H9 (cell line): ENCODE results near the gene KCNJ10. TPM values are rescaled to one million over a fixed set of nuclear protein-coding genes. Genes with fewer than 3 reads are reported as not detected.

Experiments used
- DNase-seq: peaks from one replicate; pipeline ENCODE4 v3.0.0-alpha.2; 2017
- H2AFZ ChIP-seq: one replicate; pipeline ENCODE4 v1.6.1; 2013; ENCODE audit warnings: mild to moderate bottlenecking, low read length, control low read depth, moderate library complexity
- H2AK5ac ChIP-seq: 2 replicates; pipeline ENCODE4 v1.6.1; 2013; ENCODE audit warnings: low read length, control low read depth, mixed read lengths; ENCODE audit not compliant: insufficient read length
- H2BK120ac ChIP-seq: one replicate; pipeline ENCODE4 v1.6.1; 2013; ENCODE audit warnings: low read depth, mild to moderate bottlenecking, low read length, control low read depth, inconsistent platforms; ENCODE audit not compliant: poor library complexity, severe bottlenecking
- H2BK12ac ChIP-seq: 2 replicates; pipeline ENCODE4 v1.6.1; 2013; ENCODE audit warnings: low read length, control low read depth, mixed read lengths, low read depth; ENCODE audit not compliant: insufficient read length
- H2BK15ac ChIP-seq: 2 replicates; pipeline ENCODE4 v1.6.1; 2013; ENCODE audit warnings: low read depth, low read length, control low read depth
- H2BK20ac ChIP-seq: one replicate; pipeline ENCODE4 v1.6.1; 2013; ENCODE audit warnings: low read depth, mild to moderate bottlenecking, low read length, control low read depth, inconsistent platforms; ENCODE audit not compliant: poor library complexity, severe bottlenecking
- H2BK5ac ChIP-seq: 2 replicates; pipeline ENCODE4 v1.6.1; 2013; ENCODE audit warnings: low read length, control low read depth, mixed read lengths; ENCODE audit not compliant: insufficient read length
- H3K14ac ChIP-seq: 2 replicates; pipeline ENCODE4 v1.6.1; 2013; ENCODE audit warnings: low read length, control low read depth; ENCODE audit not compliant: insufficient read depth
- H3K18ac ChIP-seq: 2 replicates; pipeline ENCODE4 v1.6.1; 2013; ENCODE audit warnings: low read depth, mild to moderate bottlenecking, mixed read lengths, low read length, control low read depth; ENCODE audit not compliant: insufficient read length
- H3K23ac ChIP-seq: 2 replicates; pipeline ENCODE4 v1.6.1; 2013; ENCODE audit warnings: low read length, control low read depth, mixed read lengths, low read depth; ENCODE audit not compliant: insufficient read length
- H3K23me2 ChIP-seq: 2 replicates; pipeline ENCODE4 v1.6.1; 2013; ENCODE audit warnings: low read depth, mild to moderate bottlenecking, mixed read lengths, low read length, control low read depth; ENCODE audit not compliant: insufficient read length, poor library complexity, severe bottlenecking
- H3K27ac ChIP-seq: 2 replicates; pipeline ENCODE4 v1.5.1; 2013; ENCODE audit warnings: low read length, control low read depth, mixed read lengths, low read depth; ENCODE audit not compliant: insufficient read length
- H3K27me3 ChIP-seq: 2 replicates; pipeline ENCODE4 v1.6.1; 2013; ENCODE audit warnings: low read length, control low read depth, inconsistent platforms; ENCODE audit not compliant: insufficient read depth
- H3K4ac ChIP-seq: 2 replicates; pipeline ENCODE4 v1.6.1; 2013; ENCODE audit warnings: low read depth, mild to moderate bottlenecking, control low read depth, inconsistent platforms, low read length, moderate library complexity
- H3K4me1 ChIP-seq: 2 replicates; pipeline ENCODE4 v1.6.1; 2013; ENCODE audit warnings: low read length, control low read depth, inconsistent platforms; ENCODE audit not compliant: insufficient read depth
- H3K4me2 ChIP-seq: 2 replicates; pipeline ENCODE4 v1.6.1; 2013; ENCODE audit warnings: low read length, control low read depth, mixed read lengths; ENCODE audit not compliant: insufficient read length, insufficient read depth
- H3K56ac ChIP-seq: 2 replicates; pipeline ENCODE4 v1.6.1; 2013; ENCODE audit warnings: low read depth, mild to moderate bottlenecking, mixed read lengths, low read length, control low read depth; ENCODE audit not compliant: insufficient read length
- H3K79me1 ChIP-seq: 2 replicates; pipeline ENCODE4 v1.6.1; 2013; ENCODE audit warnings: low read depth, mild to moderate bottlenecking, moderate library complexity, low read length, control low read depth, inconsistent platforms; ENCODE audit not compliant: insufficient read depth, poor library complexity, severe bottlenecking
- H3K79me2 ChIP-seq: 2 replicates; pipeline ENCODE4 v1.6.1; 2013; ENCODE audit warnings: low read length, control low read depth, inconsistent platforms; ENCODE audit not compliant: insufficient read depth
- H3K9ac ChIP-seq: 2 replicates; pipeline ENCODE4 v1.6.1; 2013; ENCODE audit warnings: low read length, control low read depth, mixed read lengths; ENCODE audit not compliant: insufficient read length; ENCODE audit errors: extremely low read depth
- H3K9me3 ChIP-seq: one replicate; pipeline ENCODE4 v1.6.1; 2013; ENCODE audit warnings: low read depth, low read length, inconsistent platforms; ENCODE audit not compliant: control insufficient read depth
- H3T11ph ChIP-seq: one replicate; pipeline ENCODE4 v1.6.1; 2013; ENCODE audit warnings: mild to moderate bottlenecking, low read length, control low read depth, inconsistent platforms
- H4K20me1 ChIP-seq: one replicate; pipeline ENCODE4 v1.6.1; 2013; ENCODE audit not compliant: control insufficient read depth, insufficient read length, insufficient read depth
- H4K5ac ChIP-seq: 2 replicates; pipeline ENCODE4 v1.6.1; 2013; ENCODE audit warnings: low read depth, mild to moderate bottlenecking, mixed read lengths, low read length, control low read depth; ENCODE audit not compliant: insufficient read length
- H4K8ac ChIP-seq: replicated peaks from 2 replicates; pipeline ENCODE4 v1.6.1; 2013; ENCODE audit warnings: low read length, control low read depth, mixed read lengths, low read depth; ENCODE audit not compliant: insufficient read length
- H4K91ac ChIP-seq: 2 replicates; pipeline ENCODE4 v1.6.1; 2013; ENCODE audit warnings: low read depth, mild to moderate bottlenecking, moderate library complexity, mixed read lengths, low read length, control low read depth; ENCODE audit not compliant: insufficient read length
- H3K27ac Mint-ChIP-seq, 3 experiments: 2 replicates in 2 of 3; 3 replicates in 1 of 3; pipeline ENCODE4 v1.8.0; 2020 to 2021; ENCODE audit warnings: mixed read lengths in 3 of 3, mild to moderate bottlenecking in 1 of 3, moderate library complexity in 1 of 3
- H3K27me3 Mint-ChIP-seq: 2 replicates; pipeline ENCODE4 v1.8.0; 2021; ENCODE audit warnings: low read depth, mild to moderate bottlenecking, moderate library complexity, mixed read lengths
- H3K36me3 Mint-ChIP-seq, 3 experiments: 2 replicates in 2 of 3; 3 replicates in 1 of 3; pipeline ENCODE4 v1.8.0; 2020 to 2021; ENCODE audit warnings: low read depth in 3 of 3, mixed read lengths in 3 of 3; ENCODE audit not compliant: insufficient read depth in 1 of 3
- H3K4me1 Mint-ChIP-seq, 2 experiments: 2 replicates each; pipeline ENCODE4 v1.8.0; 2020; ENCODE audit warnings: mixed read lengths in 2 of 2
- H3K4me3 Mint-ChIP-seq, 2 experiments: 2 replicates in 1 of 2; 3 replicates in 1 of 2; pipeline ENCODE4 v1.8.0; 2020 to 2021; ENCODE audit warnings: mild to moderate bottlenecking in 2 of 2, mixed read lengths in 2 of 2, moderate library complexity in 1 of 2
- H3K9me3 Mint-ChIP-seq, 2 experiments: 2 replicates in 1 of 2; 3 replicates in 1 of 2; pipeline ENCODE4 v1.8.0; 2020; ENCODE audit warnings: mild to moderate bottlenecking in 2 of 2, mixed read lengths in 2 of 2, moderate library complexity in 1 of 2
- WGBS: extraction: QIAGEN DNeasy Blood & Tissue Kit; methylation state at CpG from one replicate; pipeline ENCODE4 v1.1.7; 2013; ENCODE audit warnings: missing lambda C conversion rate, low lambda C conversion rate, mixed read lengths; ENCODE audit not compliant: insufficient read length; ENCODE audit errors: extremely low coverage; 5-methylcytosine and 5-hydroxymethylcytosine counted together
- total RNA-seq: library from RNA; stranded (reverse); gene quantifications from 2 replicates; pipeline ENCODE4 v1.2.1, GENCODE V29; 2021
- TF ChIP-seq, protein P1 (sequence below): fragments of 200-600 bp; sonication (generic); conservative IDR thresholded peaks from 3 replicates; pipeline ENCODE4 v1.8.0; 2021; ENCODE audit warnings: antibody characterized with exemption, mild to moderate bottlenecking

The KCNJ10 gene
- total RNA-seq, 1 experiment from 2014 or later: 0.44 TPM

DNA sequence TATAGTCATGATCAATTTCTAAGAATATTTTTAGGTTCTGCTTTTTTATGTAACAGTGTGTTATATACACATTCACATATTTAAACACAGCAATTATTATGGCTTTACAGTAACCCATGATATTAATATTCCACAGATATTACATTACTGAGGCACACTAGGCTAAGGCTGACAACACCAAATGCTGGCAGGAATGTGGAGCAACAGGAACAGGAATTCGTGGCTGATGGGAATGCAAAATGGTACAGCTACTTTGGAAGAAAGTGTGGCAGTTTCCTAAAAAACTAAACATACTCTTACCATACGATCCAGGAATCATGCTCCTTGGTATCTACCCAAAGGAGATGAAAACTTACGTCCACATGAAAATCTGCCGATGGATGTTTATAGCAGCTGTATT lies 9.5 kb upstream of the KCNJ10 start:
- H3K18ac ChIP-seq: no peak overlapping the region
- H3K4me1 ChIP-seq: 0 out of 2 replicates have a peak, but pooled peaks cover 2% of the 10 kb centered on the region
- no peak overlapping the region for H3K56ac ChIP-seq
- no peak overlapping the region for H2BK20ac ChIP-seq
- no peak overlapping the region for H3K4me2 ChIP-seq
- H3K79me1 ChIP-seq: no peaks in the 10 kb centered on the region
- no peak overlapping the region for H2AK5ac ChIP-seq
- H4K5ac ChIP-seq: no peak overlapping the region
- H3K23ac ChIP-seq: no peak overlapping the region
- H3K27ac ChIP-seq: no peak overlapping the region
- no peak overlapping the region for H2BK15ac ChIP-seq
- no peak overlapping the region for H3K4ac ChIP-seq
- Mint-ChIP-seq H3K36me3 (peaks cover 0 to 4% (median 3%) of the 10 kb centered on the region in 3 experiments; a peak in 3 of 7 replicates), H3K4me1 (peaks cover 4 to 6% of the 10 kb centered on the region in 2 experiments; a peak in 3 of 4 replicates), H3K27me3 (peaks cover 85% of the 10 kb centered on the region), H3K4me3 (no peak overlapping the region), H3K9me3 (no peaks in the 10 kb centered on the region; a peak in 1 of 5 replicates), H3K27ac (no peak overlapping the region)
- H2BK120ac ChIP-seq: no peak overlapping the region
- no peaks in the 10 kb centered on the region for H3K79me2 ChIP-seq
- no peak overlapping the region for H3K14ac ChIP-seq
- no peak overlapping the region for H4K8ac ChIP-seq
- H2BK12ac ChIP-seq: no peak overlapping the region
- H3K23me2 ChIP-seq: no peaks in the 10 kb centered on the region
- H2BK5ac ChIP-seq: no peak overlapping the region
- TF ChIP-seq, protein P1, sequence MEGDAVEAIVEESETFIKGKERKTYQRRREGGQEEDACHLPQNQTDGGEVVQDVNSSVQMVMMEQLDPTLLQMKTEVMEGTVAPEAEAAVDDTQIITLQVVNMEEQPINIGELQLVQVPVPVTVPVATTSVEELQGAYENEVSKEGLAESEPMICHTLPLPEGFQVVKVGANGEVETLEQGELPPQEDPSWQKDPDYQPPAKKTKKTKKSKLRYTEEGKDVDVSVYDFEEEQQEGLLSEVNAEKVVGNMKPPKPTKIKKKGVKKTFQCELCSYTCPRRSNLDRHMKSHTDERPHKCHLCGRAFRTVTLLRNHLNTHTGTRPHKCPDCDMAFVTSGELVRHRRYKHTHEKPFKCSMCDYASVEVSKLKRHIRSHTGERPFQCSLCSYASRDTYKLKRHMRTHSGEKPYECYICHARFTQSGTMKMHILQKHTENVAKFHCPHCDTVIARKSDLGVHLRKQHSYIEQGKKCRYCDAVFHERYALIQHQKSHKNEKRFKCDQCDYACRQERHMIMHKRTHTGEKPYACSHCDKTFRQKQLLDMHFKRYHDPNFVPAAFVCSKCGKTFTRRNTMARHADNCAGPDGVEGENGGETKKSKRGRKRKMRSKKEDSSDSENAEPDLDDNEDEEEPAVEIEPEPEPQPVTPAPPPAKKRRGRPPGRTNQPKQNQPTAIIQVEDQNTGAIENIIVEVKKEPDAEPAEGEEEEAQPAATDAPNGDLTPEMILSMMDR: no peak
- peaks cover 7% of the 10 kb centered on the region; the same call in 1 of the 2 replicates for H3K27me3 ChIP-seq
- no peak overlapping the region for H3K9ac ChIP-seq
- no peaks in the 10 kb centered on the region for H4K20me1 ChIP-seq
- no peaks in the 10 kb centered on the region for H3K9me3 ChIP-seq
- H3T11ph ChIP-seq: no peak overlapping the region
- H2AFZ ChIP-seq: no peak overlapping the region
- WGBS: no CpG with 5 or more reads among the region's 4 CpGs
- DNase-seq: no peak
- H4K91ac ChIP-seq: no peak overlapping the region
